HepG2 (cell line): Measurements from ENCODE around the gene ZFP3. TPM values are rescaled to one million over a fixed set of nuclear protein-coding genes. Genes with fewer than 3 reads are reported as not detected.

Experiments used
- ATAC-seq: fragments of 200-7000 bp; cut with Tn5 transposase; 3 replicates; pipeline ENCODE4 v1.9.1; 2020; ENCODE audit warnings: mild to moderate bottlenecking, moderate library complexity
- BruUV-seq: library from RNA; stranded (reverse); fragments of 400-500 nt; replicated peaks from 2 replicates; lab custom pipeline; 2021; lab: Mats Ljungman, UMichigan
- CTCF ChIA-PET: fragments of 300-600 bp; formaldehyde crosslinking; extraction: SDS; loops from one replicate; lab custom pipeline; 2021; ENCODE audit warnings: low total read pairs, inconsistent platforms, low intra/inter-chr PET ratio; lab: Yijun Ruan, JAX
- POLR2A ChIA-PET: fragments of 350-600 bp; sonication (Branson Sonifier 250); formaldehyde crosslinking; loops from one replicate; lab custom pipeline; 2020; ENCODE audit warnings: antibody characterized with exemption, inconsistent platforms; lab: Yijun Ruan, JAX
- DNase-seq: peaks from one replicate; pipeline ENCODE4 v3.0.0-alpha.2; 2015; ENCODE audit warnings: low spot score
- FAIRE-seq: peaks from 3 replicates; lab custom pipeline; 2011; peaks lifted over from hg19 to GRCh38; lab: Jason Lieb, UNC
- H2AFZ ChIP-seq: one replicate; pipeline ENCODE4 v1.6.1; 2011; ENCODE audit warnings: low read length, inconsistent platforms
- H3K27ac ChIP-seq: fragments of 300-600 bp; 3 replicates; pipeline ENCODE4 v1.8.0; 2011; ENCODE audit warnings: mixed run types, mild to moderate bottlenecking, mixed read lengths, low read length, inconsistent platforms; ENCODE audit not compliant: insufficient read depth; ENCODE audit errors: extremely low read length
- H3K27me3 ChIP-seq, 2 experiments: fragments of 200-600 bp in 1 of 2; 2 replicates in 1 of 2; 3 replicates in 1 of 2; pipeline versions ENCODE4 v1.6.0 to v1.8.0; 2011; ENCODE audit warnings: low read length in 2 of 2, mild to moderate bottlenecking in 2 of 2, moderate library complexity in 2 of 2, inconsistent platforms in 1 of 2; ENCODE audit not compliant: insufficient read depth in 2 of 2, control insufficient read depth in 1 of 2
- H3K36me3 ChIP-seq, 2 experiments: fragments of 200-600 bp in 1 of 2; replicated peaks in 1 of 2; 2 replicates in 1 of 2; 3 replicates in 1 of 2; pipeline versions ENCODE4 v1.5.1 to v1.8.0; 2011; ENCODE audit warnings: low read length in 2 of 2, inconsistent platforms in 1 of 2; ENCODE audit not compliant: insufficient read depth in 2 of 2, control insufficient read depth in 1 of 2
- H3K4me1 ChIP-seq: 2 replicates; pipeline ENCODE4 v1.5.1; 2012; ENCODE audit warnings: low read length, inconsistent platforms; ENCODE audit not compliant: insufficient read depth
- H3K4me2 ChIP-seq: 2 replicates; pipeline ENCODE4 v1.6.0; 2011; ENCODE audit warnings: low read depth, low read length, inconsistent platforms
- H3K4me3 ChIP-seq, 3 experiments: fragments of 200-600 bp in 1 of 3; sonication (generic), shearing (Covaris generic) in 1 of 3; replicated peaks in 1 of 3; 2 replicates each; pipeline ENCODE4 v1.5.1; 2011 to 2016; ENCODE audit warnings: low read length in 3 of 3, inconsistent platforms in 2 of 3, low read depth in 2 of 3, mild to moderate bottlenecking in 2 of 3, control low read depth in 1 of 3, mixed read lengths in 1 of 3; ENCODE audit not compliant: insufficient read depth in 1 of 3
- H3K79me2 ChIP-seq: one replicate; pipeline ENCODE4 v1.6.1; 2011; ENCODE audit warnings: low read length, inconsistent platforms; ENCODE audit not compliant: insufficient read depth
- H3K9ac ChIP-seq: 2 replicates; pipeline ENCODE4 v1.6.0; 2011; ENCODE audit warnings: mild to moderate bottlenecking, low read depth, low read length, inconsistent platforms; ENCODE audit not compliant: insufficient read depth
- H3K9me3 ChIP-seq: 2 replicates; pipeline ENCODE4 v1.5.1; 2012; ENCODE audit warnings: mild to moderate bottlenecking, low read length
- H4K20me1 ChIP-seq: 2 replicates; pipeline ENCODE4 v1.6.0; 2011; ENCODE audit warnings: inconsistent platforms, mild to moderate bottlenecking, low read length, moderate library complexity; ENCODE audit not compliant: insufficient read depth
- HNF4G ChIP-seq, 2 experiments: sonication (generic) in 1 of 2; formaldehyde crosslinking in 1 of 2; IDR thresholded peaks; 2 replicates each; pipeline versions ENCODE4 v1.4.0 to v1.6.1; 2011 to 2020; ENCODE audit warnings: borderline replicate concordance in 2 of 2, low read depth in 2 of 2, mild to moderate bottlenecking in 2 of 2, low read length in 1 of 2, missing genetic modification reagents in 1 of 2, moderate library complexity in 1 of 2
- MYNN ChIP-seq: sonication (generic); formaldehyde crosslinking; IDR thresholded peaks from 2 replicates; pipeline ENCODE4 v1.4.0; 2020; ENCODE audit warnings: mild to moderate bottlenecking, low read depth, missing genetic modification reagents
- PAXIP1 ChIP-seq: sonication (generic); formaldehyde crosslinking; conservative IDR thresholded peaks from 2 replicates; pipeline ENCODE4 v1.4.0; 2020; ENCODE audit warnings: mild to moderate bottlenecking, missing genetic modification reagents, moderate library complexity
- ZNF362 ChIP-seq: sonication (generic); formaldehyde crosslinking; IDR thresholded peaks from 2 replicates; pipeline ENCODE4 v1.4.0; 2020; ENCODE audit warnings: missing genetic modification reagents, mild to moderate bottlenecking, borderline replicate concordance
- WGBS: methylation state at CpG from one replicate; pipeline ENCODE4 v1.1.6; 2017; ENCODE audit warnings: low lambda C conversion rate; 5-methylcytosine and 5-hydroxymethylcytosine counted together
- in situ Hi-C: cut with HindIII; loops from 2 replicates; pipeline ENCODE4 v1.10.0; 2017; ENCODE audit warnings: low pct_unique_long_range_greater_than_20kb; ENCODE audit not compliant: extremely low pct_ligation_motif_present
- intact Hi-C: fragments of 100-400 bp; cut with micrococcal nuclease; formaldehyde crosslinking; loops from one replicate; pipeline ENCODE4 v1.10.0; 2022; ENCODE audit not compliant: unreplicated experiment
- polyA plus RNA-seq, 8 experiments: library from polyadenylated mRNA; depleted of rRNA in 3 of 8; stranded (reverse) in 7 of 8; unstranded in 1 of 8; fragments of >200 nt; fragmentation: Illumina TruSeq in 4 of 8; extraction: Trizol in 4 of 8; gene quantifications; 2 replicates each; pipeline versions ENCODE4 v1.2.1 to v1.2.3, GENCODE V29; 2011 to 2016; ENCODE audit warnings: low read depth in 4 of 8, missing spikeins in 1 of 8, mixed read lengths in 1 of 8; ENCODE audit not compliant: insufficient read depth in 1 of 8
- total RNA-seq, 5 experiments: library from RNA; depleted of rRNA; stranded (reverse); fragments of >200 nt; fragmentation: Illumina TruSeq; extraction: Trizol; gene quantifications; 2 replicates each; pipeline ENCODE4 v1.2.3, GENCODE V29; 2016; ENCODE audit warnings: low read depth in 1 of 5

Gene ZFP3
- total and polyA plus RNA-seq, 2 of the 13 experiments (the other 11 are each of a cell fraction or from before 2014, with no cell fraction given) = not detected

GRCh38 chr17:5045496-5045895, 32.8 kb upstream of the ZFP3 start:
- in situ Hi-C loops = no loop called here
- Histone ChIP-seq H3K4me3 (no peak overlapping the region), H4K20me1 (no peaks in the 10 kb centered on the region), H2AFZ (no peak overlapping the region), H3K4me1 (peaks cover 33% of the 10 kb centered on the region), H3K9me3 (no peaks in the 10 kb centered on the region), H3K4me2 (peak overlapping the region; percentile 5; the same call in 1 of the 2 replicates), H3K27me3 (no peaks in the 10 kb centered on the region; a peak in 1 of 5 replicates), H3K79me2 (no peaks in the 10 kb centered on the region), H3K27ac (no peak overlapping the region), H3K36me3 (no peaks in the 10 kb centered on the region), H3K9ac (no peak overlapping the region)
- POLR2A ChIA-PET = no interaction called here
- BruUV-seq = no TSS peak
- 2% methylated on average over 6 of the region's 6 CpGs for WGBS
- intact Hi-C loops = no loop called here
- FAIRE-seq (no peak), DNase-seq (no peak), ATAC-seq (peak; percentile 18; the same call in 2 of the 3 replicates)
- CTCF ChIA-PET = no interaction called here
- TF ChIP-seq PAXIP1 = peak; percentile 31
- no peak for TF ChIP-seq MYNN (CRISPR knock-in tag)
- peak; percentile 53; the same call in 1 of the 2 replicates for TF ChIP-seq ZNF362 (CRISPR knock-in tag)
- TF ChIP-seq HNF4G (IDR thresholded peaks at IDR 0.05; ENCODE audit: borderline replicate concordance, low read depth, low read length) = 0 out of 2 replicates have a peak, but pooled peaks have one; percentile 4
- no peak for TF ChIP-seq HNF4G (CRISPR knock-in tag; IDR thresholded peaks at IDR 0.05; ENCODE audit: borderline replicate concordance, low read depth)
